ENCODE results near the gene DCST2. TPM values are rescaled to one million over a fixed set of nuclear protein-coding genes. Genes with fewer than 3 reads are reported as not detected.

The DCST2 gene
- total RNA-seq, 4 donors from 2014 or later, result 0.36 to 0.79 (median 0.38) TPM; not detected in 1

GRCh38 chr1:155075535-155075934 is 42.0 kb upstream of the DCST2 start:
- ATAC-seq (ENCODE audit: low FRiP score) (no peak), DNase-seq (ENCODE audit: low spot score) (no peak)
- no peak for TF ChIP-seq CTCF (IDR thresholded peaks at IDR 0.05)

GRCh38 chr1:155073377-155074242 is 40.0 kb upstream of the DCST2 start:
- no peak for TF ChIP-seq CTCF (IDR thresholded peaks at IDR 0.05)
- DNase-seq (ENCODE audit: low spot score), result no peak
- ATAC-seq (ENCODE audit: low FRiP score), result no peak

GRCh38 chr1:155072531-155073289 is 39.1 kb upstream of the DCST2 start:
- TF ChIP-seq CTCF (IDR thresholded peaks at IDR 0.05), result no peak
- DNase-seq (ENCODE audit: low spot score), result no peak
- ATAC-seq (ENCODE audit: low FRiP score), result no peak

- no peak for ATAC-seq (ENCODE audit: low FRiP score)
- DNase-seq (ENCODE audit: low spot score), result no peak
- TF ChIP-seq CTCF (IDR thresholded peaks at IDR 0.05), result no peak
Measured at GRCh38 chr1:155071701-155072100, 38.1 kb upstream of the DCST2 start.

GRCh38 chr1:155070721-155071569 is 37.4 kb upstream of the DCST2 start:
- TF ChIP-seq CTCF (IDR thresholded peaks at IDR 0.05), result no peak
- DNase-seq (ENCODE audit: low spot score) (peak; percentile 66), ATAC-seq (ENCODE audit: low FRiP score) (peak; percentile 94)

- no peak for DNase-seq (ENCODE audit: low spot score)
- no peak for ATAC-seq (ENCODE audit: low FRiP score)
- no peak for TF ChIP-seq CTCF (IDR thresholded peaks at IDR 0.05)
Measured at GRCh38 chr1:155070158-155070621, 36.6 kb upstream of the DCST2 start.

Measured in omental fat pad (tissue), 4 donors.